GM23248 (cell line): ENCODE results near the gene MFRP.

Source experiments
- EZH2 ChIP-seq: fragments of 200-600 bp; sonication (generic); IDR thresholded peaks from 2 replicates; pipeline ENCODE4 v1.6.1; 2018; ENCODE audit warnings: antibody characterized with exemption, mild to moderate bottlenecking; ENCODE audit not compliant: insufficient read depth, poor library complexity, severe bottlenecking
- EZH2phosphoT487 ChIP-seq: fragments of 200-600 bp; sonication (generic); IDR thresholded peaks from 2 replicates; pipeline ENCODE4 v1.6.1; 2018; ENCODE audit warnings: antibody characterized with exemption, moderate library complexity, mild to moderate bottlenecking, low read depth; ENCODE audit not compliant: insufficient read depth

DNA sequence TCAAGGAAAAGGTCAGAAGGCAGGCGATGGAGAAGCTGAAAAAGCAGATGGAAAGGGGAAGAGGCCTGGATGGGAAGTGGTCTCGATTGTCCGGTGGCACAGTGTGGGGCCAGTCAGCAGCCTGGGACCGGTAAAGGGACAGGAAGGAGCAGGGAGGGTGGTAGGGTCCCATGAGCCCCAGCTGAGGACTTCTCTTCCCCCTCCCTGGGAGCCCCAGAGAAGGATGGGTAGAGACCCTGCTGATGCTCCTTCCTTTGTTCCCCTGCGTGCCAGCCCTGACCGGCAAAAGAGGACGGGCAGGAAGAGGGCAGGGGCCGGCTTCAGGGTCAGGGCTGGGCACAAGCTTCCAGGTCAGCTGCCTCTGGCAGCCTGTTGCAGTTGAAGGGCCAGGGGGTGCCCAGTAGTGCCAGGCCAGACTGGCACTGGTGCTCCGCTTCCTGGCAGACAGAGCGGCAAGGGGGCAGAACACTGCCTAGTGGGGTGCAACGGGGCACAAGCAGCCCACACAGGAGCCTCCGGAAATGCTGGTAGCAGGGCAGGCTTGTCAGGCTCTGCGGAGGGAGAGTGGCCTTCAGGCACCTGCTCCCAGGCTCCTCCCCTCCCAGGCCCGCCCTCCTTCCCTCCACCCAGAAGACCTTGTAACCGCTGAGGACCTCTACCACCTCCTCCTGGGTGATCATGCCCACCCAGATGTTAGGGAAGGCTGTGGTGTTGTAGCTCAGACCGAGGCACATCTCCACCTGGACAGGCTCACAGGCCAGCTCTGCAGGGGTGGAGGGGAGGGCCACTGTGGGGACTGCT is 5.1 kb downstream of the MFRP start:
- TF ChIP-seq EZH2phosphoT487 (no peak), EZH2 (no peak)
